HG03108 (cell line): Measurements from ENCODE around the gene ENGASE.
"Not testable (repeated sequence)": the region's sequence is repeated elsewhere in the genome, so short reads cannot be mapped to it uniquely, and the experiment has no call there.

Experiments
- ATAC-seq: cut with Tn5 transposase; IDR thresholded peaks from one replicate; pipeline ENCODE4 v1.9.1; 2021; ENCODE audit warnings: moderate library complexity; ENCODE audit not compliant: unreplicated experiment

The ENGASE gene

GRCh38 chr17:79051306-79051705 is 23.3 kb upstream of the ENGASE start:
- no peak for ATAC-seq

GRCh38 chr17:79052131-79052530 is 22.5 kb upstream of the ENGASE start:
- no peak for ATAC-seq

GRCh38 chr17:79053251-79053925 is 21.2 kb upstream of the ENGASE start:
- no peak for ATAC-seq

- no peak for ATAC-seq
Observed at GRCh38 chr17:79054200-79054960, 20.2 kb upstream of the ENGASE start.

GRCh38 chr17:79055197-79055596 is 19.4 kb upstream of the ENGASE start:
- ATAC-seq, result no peak

GRCh38 chr17:79057737-79058385 is 16.8 kb upstream of the ENGASE start:
- no peak for ATAC-seq

GRCh38 chr17:79062691-79063090 is 11.9 kb upstream of the ENGASE start:
- ATAC-seq, result no peak

GRCh38 chr17:79064026-79064425 is 10.6 kb upstream of the ENGASE start:
- ATAC-seq, result no peak

- no peak for ATAC-seq
Observed at GRCh38 chr17:79065105-79065670, 9.4 kb upstream of the ENGASE start.

GRCh38 chr17:79066963-79067362 is 7.7 kb upstream of the ENGASE start:
- no peak for ATAC-seq

GRCh38 chr17:79070266-79070880 is 4.3 kb upstream of the ENGASE start:
- no peak for ATAC-seq

- no peak for ATAC-seq
Observed at GRCh38 chr17:79071161-79071740, 3.4 kb upstream of the ENGASE start.

GRCh38 chr17:79072544-79072943 is 2.1 kb upstream of the ENGASE start:
- no peak for ATAC-seq

GRCh38 chr17:79073016-79073705 is 1.5 kb upstream of the ENGASE start:
- no peak for ATAC-seq

- no peak for ATAC-seq
Observed at GRCh38 chr17:79073706-79074088, 927 bp upstream of the ENGASE start.

- not testable (repeated sequence) for ATAC-seq
Observed at GRCh38 chr17:79074121-79074648, 439 bp upstream of the ENGASE start.

GRCh38 chr17:79075446-79075750 is 774 bp downstream of the ENGASE start:
- ATAC-seq, result no peak

- ATAC-seq, result no peak
Observed at GRCh38 chr17:79075861-79076406, 1.3 kb downstream of the ENGASE start.

GRCh38 chr17:79077587-79077986 is 3.0 kb downstream of the ENGASE start:
- ATAC-seq, result no peak
